Measurements from ENCODE around the gene HK1.

HK1 gene

DNA sequence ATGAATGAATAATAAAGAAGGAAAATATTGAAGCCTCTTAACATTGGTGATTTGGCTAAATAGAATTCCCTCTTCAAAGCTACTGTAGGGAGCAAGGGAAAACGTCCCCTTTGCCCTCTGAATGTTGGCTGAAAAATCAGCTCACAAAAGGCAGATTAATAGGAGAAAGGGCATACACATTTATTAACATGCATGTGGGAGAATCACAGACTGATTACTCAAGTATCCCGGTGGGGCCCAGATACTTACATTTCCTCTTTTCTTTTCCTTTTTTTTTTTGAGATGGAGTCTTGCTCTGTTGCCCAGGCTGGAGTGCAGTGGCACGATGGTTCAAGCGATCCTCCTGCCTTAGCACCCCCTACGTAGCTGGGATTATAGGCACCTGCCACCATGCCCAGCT, 68.5 kb downstream of the HK1 start:
- no peak for DNase-seq (ENCODE audit: low spot score)
- Histone ChIP-seq H3K27ac (peak overlapping the region in 1 of 2 donors; percentile 0), H3K4me3 (no peak overlapping the region)
- TF ChIP-seq, protein P1, sequence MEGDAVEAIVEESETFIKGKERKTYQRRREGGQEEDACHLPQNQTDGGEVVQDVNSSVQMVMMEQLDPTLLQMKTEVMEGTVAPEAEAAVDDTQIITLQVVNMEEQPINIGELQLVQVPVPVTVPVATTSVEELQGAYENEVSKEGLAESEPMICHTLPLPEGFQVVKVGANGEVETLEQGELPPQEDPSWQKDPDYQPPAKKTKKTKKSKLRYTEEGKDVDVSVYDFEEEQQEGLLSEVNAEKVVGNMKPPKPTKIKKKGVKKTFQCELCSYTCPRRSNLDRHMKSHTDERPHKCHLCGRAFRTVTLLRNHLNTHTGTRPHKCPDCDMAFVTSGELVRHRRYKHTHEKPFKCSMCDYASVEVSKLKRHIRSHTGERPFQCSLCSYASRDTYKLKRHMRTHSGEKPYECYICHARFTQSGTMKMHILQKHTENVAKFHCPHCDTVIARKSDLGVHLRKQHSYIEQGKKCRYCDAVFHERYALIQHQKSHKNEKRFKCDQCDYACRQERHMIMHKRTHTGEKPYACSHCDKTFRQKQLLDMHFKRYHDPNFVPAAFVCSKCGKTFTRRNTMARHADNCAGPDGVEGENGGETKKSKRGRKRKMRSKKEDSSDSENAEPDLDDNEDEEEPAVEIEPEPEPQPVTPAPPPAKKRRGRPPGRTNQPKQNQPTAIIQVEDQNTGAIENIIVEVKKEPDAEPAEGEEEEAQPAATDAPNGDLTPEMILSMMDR (IDR thresholded peaks at IDR 0.05): no peak

DNA sequence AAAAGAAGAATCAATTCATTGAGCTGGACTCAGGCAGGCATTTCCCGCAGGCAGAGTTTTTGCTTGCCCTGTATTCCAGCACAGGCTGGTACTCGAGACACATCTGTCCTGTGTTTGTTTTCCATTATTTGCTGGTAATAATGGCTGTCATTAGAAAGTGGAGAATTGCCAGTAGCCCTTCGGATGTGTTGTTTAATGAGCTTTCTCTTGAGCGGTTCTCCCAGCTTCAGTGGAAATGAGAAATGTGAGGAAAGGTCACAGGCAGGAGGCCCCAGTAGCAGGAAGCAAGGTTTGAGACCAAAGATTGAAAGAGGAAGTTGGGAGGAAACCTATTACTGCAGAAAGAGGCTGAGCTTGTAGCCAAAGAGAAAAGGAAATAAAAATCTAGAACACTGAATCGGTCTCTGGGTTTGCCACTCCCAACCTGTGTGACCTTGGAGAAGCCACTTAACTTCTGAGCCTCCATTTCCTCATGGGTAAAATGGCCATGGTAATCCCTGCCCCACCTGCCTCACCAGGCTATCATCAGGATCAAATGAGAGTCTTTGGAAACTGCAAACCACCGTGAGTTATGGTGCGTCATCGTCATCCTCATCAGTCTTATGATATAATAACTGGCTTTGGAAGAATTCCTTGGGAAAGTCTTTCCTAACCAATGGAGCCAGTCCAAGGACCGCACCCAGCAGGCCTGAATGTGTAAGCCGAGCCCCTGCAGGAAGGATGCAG, 70.7 kb downstream of the HK1 start:
- Histone ChIP-seq H3K4me3 (no peak overlapping the region), H3K27ac (peak overlapping the region; percentile 67 to 83)
- DNase-seq (ENCODE audit: low spot score): no peak
- TF ChIP-seq, protein P1 (IDR thresholded peaks at IDR 0.05): no peak

DNA sequence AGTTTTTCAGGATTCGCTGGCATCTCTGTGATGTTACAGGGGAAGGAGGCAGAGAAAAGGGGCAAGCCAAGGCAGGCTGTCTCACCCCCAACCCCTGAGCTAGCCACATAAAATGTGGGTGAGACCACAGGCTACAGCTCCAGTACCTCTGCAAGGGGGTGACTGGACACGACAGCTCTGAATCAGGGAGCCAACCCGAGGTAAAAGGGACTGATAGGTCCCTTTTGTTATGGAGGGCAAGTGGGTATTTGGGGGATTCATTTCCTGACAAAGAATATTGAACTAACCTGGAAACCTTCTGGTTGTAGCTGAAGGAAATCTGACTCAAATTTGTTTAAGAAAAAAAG, 71.2 kb downstream of the HK1 start:
- no peak overlapping the region for H3K4me3 ChIP-seq
- no peak for DNase-seq (ENCODE audit: low spot score)
- TF ChIP-seq, protein P1 (IDR thresholded peaks at IDR 0.05): no peak
- H3K27ac ChIP-seq: peak overlapping the region; percentile 40 to 83

DNA sequence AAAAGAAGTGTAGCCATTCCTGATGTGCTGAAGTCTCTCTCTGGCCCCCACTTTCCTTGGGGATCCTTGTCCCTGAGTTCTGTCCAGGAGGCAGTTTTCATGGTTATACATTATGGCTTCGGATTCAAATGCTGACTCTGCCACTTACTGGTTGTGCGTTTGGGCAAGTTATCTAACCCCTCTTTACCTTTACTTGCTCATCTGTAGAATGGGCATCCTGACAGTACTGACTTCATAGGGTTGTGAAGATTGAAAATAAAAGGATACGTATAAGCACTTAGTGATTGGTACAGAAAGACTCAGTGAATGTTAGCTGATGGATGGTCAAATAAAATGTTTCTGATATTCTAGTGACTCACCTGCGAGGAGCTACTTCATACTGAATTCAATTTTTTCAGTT, 73.3 kb downstream of the HK1 start:
- Histone ChIP-seq H3K27ac (peak overlapping the region in 1 of 2 donors; percentile 47), H3K4me3 (no peak overlapping the region)
- TF ChIP-seq, protein P1 (IDR thresholded peaks at IDR 0.05): no peak
- no peak for DNase-seq (ENCODE audit: low spot score)

DNA sequence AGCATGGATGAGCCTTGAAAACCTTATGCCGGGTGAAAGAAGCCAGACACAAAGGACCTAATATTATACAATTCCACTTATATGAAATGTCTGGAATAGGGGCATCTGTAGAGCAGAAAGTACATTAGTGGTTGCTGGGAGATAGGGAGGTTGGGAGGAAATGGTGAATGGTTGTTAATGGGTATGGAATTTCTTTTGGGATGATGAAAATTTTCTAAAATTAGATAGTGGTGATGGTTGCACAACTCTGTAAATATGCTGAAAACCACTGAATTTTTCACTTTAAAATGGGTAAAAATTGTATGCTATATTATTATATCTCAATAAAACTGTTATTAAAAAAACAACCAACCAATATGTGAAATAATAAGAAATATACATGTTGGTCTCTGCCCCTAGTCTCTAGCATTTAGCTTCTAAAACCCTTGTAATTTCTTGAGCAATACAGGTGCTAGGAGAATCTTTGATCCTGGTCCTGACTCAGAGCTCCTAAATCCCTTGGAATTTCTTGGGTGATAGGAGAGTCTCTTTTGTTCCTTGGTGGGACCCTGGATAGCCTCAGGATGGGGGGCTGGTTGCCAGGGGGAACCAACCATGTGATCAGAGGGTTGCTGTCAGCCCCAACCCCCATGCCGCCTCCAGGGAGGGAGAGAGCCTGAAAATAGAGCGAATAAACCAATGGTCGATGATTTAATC, 74.4 kb downstream of the HK1 start:
- Histone ChIP-seq H3K27ac (peak overlapping the region in 1 of 2 donors; percentile 47), H3K4me3 (no peak overlapping the region)
- TF ChIP-seq, protein P1 (IDR thresholded peaks at IDR 0.05): no peak
- no peak for DNase-seq (ENCODE audit: low spot score)

DNA sequence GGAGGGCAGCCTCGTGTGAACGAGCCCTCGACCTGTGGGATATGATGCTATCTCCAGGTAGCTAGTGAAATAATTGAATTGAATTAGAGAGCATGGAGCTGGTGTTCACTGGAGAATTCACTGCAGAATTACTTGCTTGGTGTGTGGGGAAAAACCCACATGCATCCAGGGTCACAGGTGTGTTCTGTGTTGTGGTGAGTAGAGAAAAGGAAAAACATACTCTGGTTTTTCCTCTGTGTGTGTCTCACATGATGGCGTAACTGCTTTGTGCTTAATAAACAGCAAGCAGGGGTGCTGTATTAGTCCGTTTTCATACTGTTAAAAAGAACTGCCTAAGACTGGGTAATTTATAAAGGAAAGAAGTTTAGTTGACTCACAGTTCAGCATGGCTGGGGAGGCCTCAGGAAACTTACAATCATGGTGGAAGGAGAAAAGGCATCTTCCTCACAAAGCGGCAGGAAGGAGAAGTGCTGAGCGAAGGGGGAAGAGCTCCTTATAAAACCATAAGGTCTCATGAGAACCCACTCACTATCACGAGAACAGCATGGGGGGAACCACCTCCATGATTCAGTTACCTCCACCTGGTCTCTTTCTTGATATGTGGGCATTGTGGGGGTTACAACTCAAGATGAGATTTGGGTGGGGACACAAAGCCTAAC, 75.8 kb downstream of the HK1 start:
- H3K4me3 ChIP-seq: no peak overlapping the region
- H3K27ac ChIP-seq: peak overlapping the region; percentile 9 to 35
- TF ChIP-seq, protein P1 (IDR thresholded peaks at IDR 0.05): no peak
- DNase-seq (ENCODE audit: low spot score): no peak

All from coronary artery (tissue), 2 donors.